Thyroid gland (tissue), 4 donors: ENCODE data around the gene OR4F6. TPM values are rescaled to one million over a fixed set of nuclear protein-coding genes. Genes with fewer than 3 reads are reported as not detected.
"Not testable (repeated sequence)": the region's sequence is repeated elsewhere in the genome, so short reads cannot be mapped to it uniquely, and the experiment has no call there.

Experiments
- DNase-seq, 2 donors: peaks; one replicate each; pipeline ENCODE4 v3.0.0-alpha.2; 2019
- H3K27ac ChIP-seq, 3 donors: fragments of 200-600 bp; sonication (generic); 1 replicate in 2 of 3; 2 replicates in 1 of 3; pipeline ENCODE4 v1.5.1; 2016 to 2019; ENCODE audit warnings: mild to moderate bottlenecking in 1 of 3, moderate library complexity in 1 of 3
- H3K27me3 ChIP-seq: fragments of 200-600 bp; sonication (generic); one replicate; pipeline ENCODE4 v1.5.1; 2019
- H3K36me3 ChIP-seq, 2 donors: fragments of 200-600 bp; sonication (generic); one replicate each; pipeline ENCODE4 v1.5.1; 2016 to 2019
- H3K4me1 ChIP-seq, 2 donors: fragments of 200-600 bp; sonication (generic); one replicate each; pipeline ENCODE4 v1.5.1; 2017 to 2019
- H3K4me3 ChIP-seq, 3 donors: fragments of 200-600 bp; sonication (generic); replicated peaks in 1 of 3; 1 replicate in 2 of 3; 2 replicates in 1 of 3; pipeline ENCODE4 v1.5.1; 2016; ENCODE audit warnings: mild to moderate bottlenecking in 1 of 3
- H3K9me3 ChIP-seq: fragments of 200-600 bp; sonication (generic); one replicate; pipeline ENCODE4 v1.5.1; 2017
- CTCF ChIP-seq, 6 experiments: fragments of 200-600 bp in 3 of 6; fragments of 450-650 bp in 3 of 6; sonication (generic) in 3 of 6; IDR thresholded peaks; one replicate each; pipeline ENCODE4 v1.5.1; 2016 to 2019; ENCODE audit warnings: antibody characterized with exemption in 6 of 6, mild to moderate bottlenecking in 2 of 6, inconsistent platforms in 1 of 6, moderate library complexity in 1 of 6
- POLR2A ChIP-seq, 2 donors: fragments of 450-650 bp; IDR thresholded peaks; one replicate each; pipeline ENCODE4 v1.6.1; 2017; ENCODE audit warnings: antibody characterized with exemption in 2 of 2, mild to moderate bottlenecking in 2 of 2, moderate library complexity in 1 of 2
- WGBS, 2 donors: methylation state at CpG; one replicate each; pipeline ENCODE4 v1.1.5; 2017; 5-methylcytosine and 5-hydroxymethylcytosine counted together
- intact Hi-C: fragments of 100-400 bp; cut with DNase I; formaldehyde crosslinking; loops from one replicate; pipeline ENCODE4 v1.15.1; 2023
- total RNA-seq, 4 donors: library from RNA; depleted of rRNA; stranded (reverse); fragments of >200 nt; gene quantifications; one replicate each; pipeline ENCODE4 v1.2.3, GENCODE V29; 2016

OR4F6 gene
- total RNA-seq, 4 donors from 2014 or later = not detected

GRCh38 chr15:101773496-101774100, 29.7 kb upstream of the OR4F6 start:
- no peak for TF ChIP-seq POLR2A (IDR thresholded peaks at IDR 0.05)
- TF ChIP-seq CTCF (IDR thresholded peaks at IDR 0.05) = no peak

GRCh38 chr15:101775136-101775535, 28.2 kb upstream of the OR4F6 start:
- Histone ChIP-seq H3K27me3 (no peaks in the 10 kb centered on the region), H3K4me3 (no peak overlapping the region), H3K27ac (no peak overlapping the region), H3K36me3 (no peaks in the 10 kb centered on the region), H3K4me1 (no peaks in the 10 kb centered on the region), H3K9me3 (no peaks in the 10 kb centered on the region)
- 88 to 89% methylated on average over 9 to 10 of the region's 10 CpGs for WGBS, 2 donors
- no peak for DNase-seq
- intact Hi-C loops = no loop called here
- TF ChIP-seq CTCF (IDR thresholded peaks at IDR 0.05) = no peak
- TF ChIP-seq POLR2A (IDR thresholded peaks at IDR 0.05) = no peak

More at GRCh38 chr15:101773496-101774100, 29.7 kb upstream of the OR4F6 start:
- WGBS, 2 donors = 58 to 71% methylated on average over 2 to 5 of the region's 7 CpGs
- Histone ChIP-seq H3K36me3 (no peaks in the 10 kb centered on the region), H3K9me3 (no peaks in the 10 kb centered on the region), H3K4me3 (no peak overlapping the region), H3K4me1 (no peaks in the 10 kb centered on the region), H3K27me3 (no peaks in the 10 kb centered on the region), H3K27ac (no peak overlapping the region)
- no peak for DNase-seq
- intact Hi-C loops = no loop called here

- H3K9me3 ChIP-seq, DNase-seq, H3K36me3 ChIP-seq, intact Hi-C loops, H3K27me3 ChIP-seq, H3K4me3 ChIP-seq, H3K27ac ChIP-seq, H3K4me1 ChIP-seq: not testable (repeated sequence)
- WGBS, 2 donors = 83 to 87% methylated on average over 10 of the region's 10 CpGs
These were observed 24.7 kb upstream of the OR4F6 start for GRCh38 chr15:101778576-101778975.

GRCh38 chr15:101780225-101780624, 23.1 kb upstream of the OR4F6 start:
- H3K36me3 ChIP-seq, intact Hi-C loops, H3K27me3 ChIP-seq, H3K27ac ChIP-seq, H3K9me3 ChIP-seq, H3K4me1 ChIP-seq, H3K4me3 ChIP-seq, DNase-seq: not testable (repeated sequence)
- WGBS, 2 donors = 0 to 30% methylated on average over 1 of the region's 1 CpG

- TF ChIP-seq CTCF (IDR thresholded peaks at IDR 0.05) = no peak
- TF ChIP-seq POLR2A (IDR thresholded peaks at IDR 0.05) = no peak
- intact Hi-C loops = no loop called here
- Histone ChIP-seq H3K27ac (no peak overlapping the region), H3K9me3 (no peaks in the 10 kb centered on the region), H3K36me3 (no peaks in the 10 kb centered on the region), H3K27me3 (no peaks in the 10 kb centered on the region), H3K4me1 (no peaks in the 10 kb centered on the region), H3K4me3 (no peak overlapping the region)
- DNase-seq = no peak
- 83 to 85% methylated on average over 9 of the region's 9 CpGs for WGBS, 2 donors
These were observed 21.4 kb upstream of the OR4F6 start for GRCh38 chr15:101781928-101782327.

GRCh38 chr15:101784644-101785043, 18.7 kb upstream of the OR4F6 start:
- Histone ChIP-seq H3K4me1 (no peaks in the 10 kb centered on the region), H3K36me3 (no peaks in the 10 kb centered on the region), H3K4me3 (no peak overlapping the region), H3K9me3 (no peaks in the 10 kb centered on the region), H3K27me3 (no peaks in the 10 kb centered on the region), H3K27ac (no peak overlapping the region)
- no peak for TF ChIP-seq POLR2A (IDR thresholded peaks at IDR 0.05)
- WGBS, 2 donors = 30 to 66% methylated on average over 2 of the region's 2 CpGs
- intact Hi-C loops = no loop called here
- no peak for DNase-seq

- DNase-seq, H3K36me3 ChIP-seq, H3K9me3 ChIP-seq, H3K27me3 ChIP-seq, H3K27ac ChIP-seq, H3K4me1 ChIP-seq, H3K4me3 ChIP-seq, intact Hi-C loops: not testable (repeated sequence)
- WGBS, 2 donors = 70 to 75% methylated on average over 2 of the region's 2 CpGs
These were observed 16.9 kb upstream of the OR4F6 start for GRCh38 chr15:101786422-101786821.

- intact Hi-C loops, H3K36me3 ChIP-seq, DNase-seq, H3K9me3 ChIP-seq, H3K4me1 ChIP-seq, H3K27me3 ChIP-seq, H3K27ac ChIP-seq, H3K4me3 ChIP-seq: not testable (repeated sequence)
- WGBS, 2 donors = 89 to 91% methylated on average over 2 of the region's 2 CpGs
These were observed 15.3 kb upstream of the OR4F6 start for GRCh38 chr15:101788001-101788400.

GRCh38 chr15:101788503-101789269, 14.6 kb upstream of the OR4F6 start:
- H3K4me1 ChIP-seq, DNase-seq, H3K4me3 ChIP-seq, H3K27ac ChIP-seq, H3K27me3 ChIP-seq, H3K9me3 ChIP-seq, H3K36me3 ChIP-seq, intact Hi-C loops: not testable (repeated sequence)
- 70 to 83% methylated on average over 4 to 5 of the region's 5 CpGs for WGBS, 2 donors

GRCh38 chr15:101790748-101791147, 12.6 kb upstream of the OR4F6 start:
- H3K27me3 ChIP-seq, intact Hi-C loops, H3K9me3 ChIP-seq, H3K4me1 ChIP-seq, H3K36me3 ChIP-seq, H3K4me3 ChIP-seq, DNase-seq, H3K27ac ChIP-seq: not testable (repeated sequence)
- WGBS, 2 donors = 11 to 25% methylated on average over 2 of the region's 4 CpGs
